IMR-90 (cell line): ENCODE measurements around the gene FAM234B.

Experiments used
- BHLHE40 ChIP-seq: fragments of 150-350 bp; IDR thresholded peaks from 2 replicates; pipeline ENCODE4 v1.6.1; 2016; ENCODE audit warnings: mild to moderate bottlenecking, low read depth, low read length
- TF ChIP-seq, protein P1 (sequence below): conservative IDR thresholded peaks from 2 replicates; pipeline ENCODE4 v1.5.1; 2012; ENCODE audit warnings: mild to moderate bottlenecking, low read depth, low read length, improper control_type of control experiment

DNA sequence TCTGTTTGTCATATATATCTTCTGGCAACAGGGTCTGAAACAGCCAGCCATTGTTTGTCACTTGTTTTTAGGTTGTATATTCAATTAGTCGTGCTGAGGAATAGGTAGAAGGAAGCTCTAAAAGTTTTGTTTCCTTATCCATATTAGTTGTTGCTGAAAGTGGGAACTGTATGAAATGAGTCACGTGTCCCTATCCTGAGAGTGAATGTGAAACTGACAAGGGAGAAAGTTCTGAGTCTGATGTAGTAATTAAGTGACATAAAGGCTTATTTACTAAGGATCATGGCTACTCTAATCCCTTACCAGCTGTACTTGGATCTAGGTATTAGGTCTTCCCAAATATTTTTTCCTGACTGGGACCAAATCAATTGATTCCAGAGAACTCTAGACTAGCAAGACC is 16.4 kb downstream of the FAM234B start:
- TF ChIP-seq, protein P1, sequence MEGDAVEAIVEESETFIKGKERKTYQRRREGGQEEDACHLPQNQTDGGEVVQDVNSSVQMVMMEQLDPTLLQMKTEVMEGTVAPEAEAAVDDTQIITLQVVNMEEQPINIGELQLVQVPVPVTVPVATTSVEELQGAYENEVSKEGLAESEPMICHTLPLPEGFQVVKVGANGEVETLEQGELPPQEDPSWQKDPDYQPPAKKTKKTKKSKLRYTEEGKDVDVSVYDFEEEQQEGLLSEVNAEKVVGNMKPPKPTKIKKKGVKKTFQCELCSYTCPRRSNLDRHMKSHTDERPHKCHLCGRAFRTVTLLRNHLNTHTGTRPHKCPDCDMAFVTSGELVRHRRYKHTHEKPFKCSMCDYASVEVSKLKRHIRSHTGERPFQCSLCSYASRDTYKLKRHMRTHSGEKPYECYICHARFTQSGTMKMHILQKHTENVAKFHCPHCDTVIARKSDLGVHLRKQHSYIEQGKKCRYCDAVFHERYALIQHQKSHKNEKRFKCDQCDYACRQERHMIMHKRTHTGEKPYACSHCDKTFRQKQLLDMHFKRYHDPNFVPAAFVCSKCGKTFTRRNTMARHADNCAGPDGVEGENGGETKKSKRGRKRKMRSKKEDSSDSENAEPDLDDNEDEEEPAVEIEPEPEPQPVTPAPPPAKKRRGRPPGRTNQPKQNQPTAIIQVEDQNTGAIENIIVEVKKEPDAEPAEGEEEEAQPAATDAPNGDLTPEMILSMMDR: no peak
- no peak for TF ChIP-seq BHLHE40
